Activated T-helper 17 cell treated with anti-CD3 and anti-CD28 coated beads, Interleukin-2, amount 50 U/mL, for 72 hours (primary cell): ENCODE results near the gene IGFBP4. TPM values are rescaled to one million over a fixed set of nuclear protein-coding genes. Genes with fewer than 3 reads are reported as not detected.
A peak's percentile ranks its signal among the peaks of the same experiment; 100 is the strongest.

Experiments used
- ATAC-seq: fragments of 150-1000 bp; cut with Tn5 transposase; replicated peaks from 2 replicates; pipeline ENCODE4 v1.10.0; 2021; ENCODE audit warnings: mild to moderate bottlenecking, moderate library complexity
- H3K27ac Mint-ChIP-seq: one replicate; pipeline ENCODE4 v1.8.0; 2022; ENCODE audit warnings: mixed read lengths
- H3K27me3 Mint-ChIP-seq: one replicate; pipeline ENCODE4 v1.8.0; 2022; ENCODE audit warnings: mixed read lengths
- H3K36me3 Mint-ChIP-seq: one replicate; pipeline ENCODE4 v1.8.0; 2022; ENCODE audit warnings: low read depth, mild to moderate bottlenecking, mixed read lengths
- H3K4me1 Mint-ChIP-seq: one replicate; pipeline ENCODE4 v1.8.0; 2022; ENCODE audit warnings: mixed read lengths
- H3K4me3 Mint-ChIP-seq: one replicate; pipeline ENCODE4 v1.8.0; 2022; ENCODE audit warnings: mild to moderate bottlenecking, mixed read lengths
- H3K9me3 Mint-ChIP-seq: one replicate; pipeline ENCODE4 v1.8.0; 2022; ENCODE audit warnings: mixed read lengths
- total RNA-seq, 2 donors: library from RNA; stranded (reverse); gene quantifications; one replicate each; pipeline ENCODE4 v1.2.3, GENCODE V29; 2022

The IGFBP4 gene
- total RNA-seq, 2 donors from 2014 or later, result 5.3 to 33.8 TPM

- peaks cover 7% of the 10 kb centered on the region for H3K36me3 Mint-ChIP-seq
- no peaks in the 10 kb centered on the region for H3K9me3 Mint-ChIP-seq
- no peak for ATAC-seq
- H3K4me3 Mint-ChIP-seq, result peak overlapping the region; percentile 82
- no peaks in the 10 kb centered on the region for H3K27me3 Mint-ChIP-seq
- H3K4me1 Mint-ChIP-seq, result peaks cover 44% of the 10 kb centered on the region
- H3K27ac Mint-ChIP-seq, result peak overlapping the region; percentile 96
Observed at GRCh38 chr17:40481106-40481505, 37.9 kb downstream of the IGFBP4 start.

- H3K36me3 Mint-ChIP-seq, result peaks cover 7% of the 10 kb centered on the region
- peak overlapping the region; percentile 82 for H3K4me3 Mint-ChIP-seq
- H3K4me1 Mint-ChIP-seq, result peaks cover 55% of the 10 kb centered on the region
- H3K9me3 Mint-ChIP-seq, result peaks cover 4% of the 10 kb centered on the region
- no peaks in the 10 kb centered on the region for H3K27me3 Mint-ChIP-seq
- peak overlapping the region; percentile 96 for H3K27ac Mint-ChIP-seq
- ATAC-seq, result no peak
Observed at GRCh38 chr17:40482722-40483121, 39.5 kb downstream of the IGFBP4 start.

GRCh38 chr17:40483679-40484078, 40.4 kb downstream of the IGFBP4 start:
- Mint-ChIP-seq H3K27ac (peak overlapping the region; percentile 45), H3K36me3 (peaks cover 7% of the 10 kb centered on the region), H3K4me1 (peaks cover 55% of the 10 kb centered on the region), H3K4me3 (no peak overlapping the region), H3K9me3 (peaks cover 4% of the 10 kb centered on the region), H3K27me3 (no peaks in the 10 kb centered on the region)
- ATAC-seq, result no peak

DNA sequence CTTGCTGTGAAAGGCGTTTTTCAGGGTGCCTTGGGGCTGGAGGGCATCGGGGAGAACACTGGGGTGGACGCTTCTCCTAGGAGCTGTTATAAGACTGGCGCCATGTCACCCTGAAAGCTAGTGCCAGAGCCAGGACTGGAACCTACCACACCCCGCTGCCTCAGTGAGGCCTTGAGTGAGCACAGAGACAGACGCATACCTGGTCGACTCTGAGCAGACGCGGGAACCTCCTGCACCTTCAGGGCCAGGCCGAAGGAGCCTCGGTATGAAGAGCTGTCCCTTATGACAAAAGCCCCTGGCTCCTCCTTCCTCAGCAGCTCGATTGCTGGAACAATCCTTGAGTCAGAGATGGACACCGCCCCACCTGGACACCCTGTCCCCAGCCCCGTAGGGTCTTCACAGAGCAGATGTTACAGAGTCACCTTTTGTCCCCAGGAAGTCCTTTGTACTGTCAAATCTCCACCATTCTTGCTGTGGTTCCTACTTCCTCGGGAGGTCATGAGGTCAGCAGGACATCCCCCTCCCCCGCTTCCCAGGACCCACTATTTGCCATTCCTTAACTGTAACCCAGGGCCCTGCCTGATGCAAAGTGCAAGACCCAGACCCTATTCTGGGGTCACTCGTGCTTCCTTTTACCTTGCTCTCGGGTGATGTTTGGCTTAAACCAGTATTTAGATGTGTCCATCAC, 41.2 kb downstream of the IGFBP4 start:
- H3K9me3 Mint-ChIP-seq, result peaks cover 4% of the 10 kb centered on the region
- H3K27ac Mint-ChIP-seq, result peak overlapping the region; percentile 63
- H3K4me3 Mint-ChIP-seq, result no peak overlapping the region
- H3K27me3 Mint-ChIP-seq, result no peaks in the 10 kb centered on the region
- H3K36me3 Mint-ChIP-seq, result peaks cover 7% of the 10 kb centered on the region
- ATAC-seq, result no peak
- H3K4me1 Mint-ChIP-seq, result peaks cover 55% of the 10 kb centered on the region

DNA sequence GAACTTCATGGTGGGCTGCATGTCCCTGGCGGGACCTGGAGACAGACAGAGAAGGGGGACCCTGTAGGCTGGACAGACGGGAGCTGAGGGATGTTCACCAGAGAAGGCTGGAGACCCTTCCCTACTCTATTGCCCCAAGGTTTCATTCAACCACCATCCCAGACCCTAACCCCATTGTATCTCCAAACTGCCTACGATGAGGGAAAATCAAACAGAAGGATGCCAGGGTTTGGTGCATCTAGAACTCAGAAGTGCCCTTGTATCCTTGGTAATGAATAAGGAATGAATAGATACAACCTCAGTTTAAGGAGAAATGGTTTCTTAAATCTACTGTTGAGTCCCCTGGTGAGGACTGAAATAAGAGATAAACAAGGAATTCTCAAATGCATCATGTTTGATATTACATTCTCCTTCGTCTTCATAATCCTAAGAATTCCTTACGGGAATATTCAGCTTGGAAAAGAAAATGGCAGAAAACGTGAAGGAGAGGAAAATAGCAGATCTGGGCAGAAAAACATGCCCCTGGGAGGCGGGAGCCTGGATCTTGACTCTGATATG, 41.8 kb downstream of the IGFBP4 start:
- Mint-ChIP-seq H3K4me1 (peaks cover 55% of the 10 kb centered on the region), H3K9me3 (peaks cover 4% of the 10 kb centered on the region), H3K4me3 (peak overlapping the region; percentile 39), H3K36me3 (peaks cover 6% of the 10 kb centered on the region), H3K27ac (peak overlapping the region; percentile 63), H3K27me3 (no peaks in the 10 kb centered on the region)
- ATAC-seq, result no peak

DNA sequence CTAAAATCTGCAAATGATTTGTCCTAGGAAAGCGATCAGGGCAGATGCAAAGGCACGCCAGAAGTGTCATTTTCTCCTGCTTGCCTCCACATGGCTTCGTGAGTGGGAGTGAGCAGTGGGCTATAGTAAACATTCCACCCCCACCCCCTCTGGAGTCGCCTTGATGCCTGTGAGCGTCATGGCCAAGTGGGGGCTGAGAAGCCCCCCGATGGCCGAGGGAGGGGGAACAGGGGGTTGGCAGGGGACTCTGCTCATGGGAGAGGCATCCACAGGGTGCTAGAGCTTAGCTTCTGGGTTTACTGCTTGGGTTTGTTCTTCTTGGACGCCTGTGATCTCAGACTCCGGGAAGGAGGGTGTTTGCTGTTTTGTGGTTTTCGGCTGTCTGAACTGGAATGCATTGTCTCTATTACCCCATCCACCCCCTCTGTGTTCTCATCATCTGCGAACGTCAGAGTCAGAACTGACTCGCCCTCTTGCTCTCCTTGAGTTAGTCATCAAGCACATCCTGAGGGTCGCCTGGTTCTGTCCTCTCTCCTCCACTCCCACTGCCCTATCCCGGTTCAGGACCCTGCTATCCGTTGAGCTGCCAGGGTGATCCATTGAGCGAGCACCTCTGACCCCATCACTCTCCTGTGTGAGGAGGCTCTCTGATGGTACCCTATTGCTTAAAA, 42.7 kb downstream of the IGFBP4 start:
- ATAC-seq, result peak; percentile 86
- H3K27me3 Mint-ChIP-seq, result no peaks in the 10 kb centered on the region
- H3K27ac Mint-ChIP-seq, result peak overlapping the region; percentile 63
- H3K4me1 Mint-ChIP-seq, result peaks cover 51% of the 10 kb centered on the region
- peak overlapping the region; percentile 39 for H3K4me3 Mint-ChIP-seq
- peaks cover 4% of the 10 kb centered on the region for H3K9me3 Mint-ChIP-seq
- no peaks in the 10 kb centered on the region for H3K36me3 Mint-ChIP-seq

DNA sequence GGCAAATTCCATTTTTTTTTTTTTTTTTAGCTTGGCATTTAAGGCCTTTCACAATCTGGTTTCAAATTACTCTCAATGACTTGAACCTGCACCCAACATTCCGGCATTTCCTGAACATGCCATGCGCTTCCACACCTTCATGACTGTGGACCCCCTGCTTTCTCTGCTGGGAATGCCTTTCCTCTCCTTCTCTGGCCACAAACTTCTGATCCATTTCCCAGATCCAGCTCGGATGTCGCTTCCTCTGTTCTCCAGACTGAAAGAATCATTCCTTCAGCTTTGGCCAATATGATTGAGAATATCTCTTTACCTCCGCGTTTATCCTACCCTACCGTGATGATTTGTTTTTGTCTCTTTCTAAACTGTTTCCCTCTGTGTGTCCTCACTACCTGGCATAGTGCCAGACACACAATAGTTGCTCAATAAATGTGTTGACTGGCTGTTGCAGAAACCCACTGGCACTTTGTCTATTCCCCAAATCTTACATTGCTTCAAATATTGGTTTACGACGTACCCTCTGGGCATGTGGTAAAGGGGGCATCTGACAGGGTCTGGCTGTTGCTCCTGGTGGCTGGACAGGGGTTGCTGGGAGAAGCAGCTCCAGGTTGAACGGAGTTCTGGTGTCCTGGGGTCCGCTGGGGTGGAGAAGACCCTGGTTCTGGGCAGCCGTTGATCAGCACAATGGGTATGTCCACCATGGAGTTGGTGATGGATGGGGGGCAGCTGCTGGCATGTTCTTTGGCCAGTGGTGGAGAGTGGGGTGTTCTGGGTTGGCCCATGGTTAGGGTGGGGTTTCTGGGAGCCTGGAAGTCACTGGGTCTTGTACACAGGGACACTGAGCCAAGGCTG, 43.5 kb downstream of the IGFBP4 start:
- H3K27ac Mint-ChIP-seq, result peak overlapping the region; percentile 63
- H3K9me3 Mint-ChIP-seq, result peaks cover 4% of the 10 kb centered on the region
- no peaks in the 10 kb centered on the region for H3K27me3 Mint-ChIP-seq
- peaks cover 43% of the 10 kb centered on the region for H3K4me1 Mint-ChIP-seq
- no peaks in the 10 kb centered on the region for H3K36me3 Mint-ChIP-seq
- H3K4me3 Mint-ChIP-seq, result peak overlapping the region; percentile 39
- ATAC-seq, result no peak

- peak overlapping the region; percentile 63 for H3K27ac Mint-ChIP-seq
- peaks cover 4% of the 10 kb centered on the region for H3K9me3 Mint-ChIP-seq
- no peaks in the 10 kb centered on the region for H3K27me3 Mint-ChIP-seq
- peaks cover 41% of the 10 kb centered on the region for H3K4me1 Mint-ChIP-seq
- H3K4me3 Mint-ChIP-seq, result no peak overlapping the region
- no peaks in the 10 kb centered on the region for H3K36me3 Mint-ChIP-seq
- ATAC-seq, result no peak
Observed at GRCh38 chr17:40487371-40488020, 44.2 kb downstream of the IGFBP4 start.

- no peak for ATAC-seq
- Mint-ChIP-seq H3K36me3 (no peaks in the 10 kb centered on the region), H3K27ac (no peak overlapping the region), H3K4me1 (peaks cover 24% of the 10 kb centered on the region), H3K27me3 (no peaks in the 10 kb centered on the region), H3K9me3 (peaks cover 4% of the 10 kb centered on the region), H3K4me3 (no peak overlapping the region)
Observed at GRCh38 chr17:40490289-40490853, 47.1 kb downstream of the IGFBP4 start.

- no peaks in the 10 kb centered on the region for H3K36me3 Mint-ChIP-seq
- no peaks in the 10 kb centered on the region for H3K27me3 Mint-ChIP-seq
- H3K27ac Mint-ChIP-seq, result no peak overlapping the region
- H3K4me1 Mint-ChIP-seq, result peaks cover 18% of the 10 kb centered on the region
- ATAC-seq, result no peak
- H3K9me3 Mint-ChIP-seq, result peaks cover 4% of the 10 kb centered on the region
- no peak overlapping the region for H3K4me3 Mint-ChIP-seq
Observed at GRCh38 chr17:40490982-40491381, 47.7 kb downstream of the IGFBP4 start.

- no peaks in the 10 kb centered on the region for H3K36me3 Mint-ChIP-seq
- no peak overlapping the region for H3K27ac Mint-ChIP-seq
- no peak overlapping the region for H3K4me3 Mint-ChIP-seq
- no peak for ATAC-seq
- no peaks in the 10 kb centered on the region for H3K27me3 Mint-ChIP-seq
- peaks cover 4% of the 10 kb centered on the region for H3K9me3 Mint-ChIP-seq
- peaks cover 13% of the 10 kb centered on the region for H3K4me1 Mint-ChIP-seq
Observed at GRCh38 chr17:40491486-40491885, 48.2 kb downstream of the IGFBP4 start.

- Mint-ChIP-seq H3K27ac (no peak overlapping the region), H3K4me1 (peaks cover 5% of the 10 kb centered on the region), H3K4me3 (no peak overlapping the region), H3K36me3 (no peaks in the 10 kb centered on the region), H3K27me3 (no peaks in the 10 kb centered on the region), H3K9me3 (no peaks in the 10 kb centered on the region)
- no peak for ATAC-seq
Observed at GRCh38 chr17:40493697-40494096, 50.4 kb downstream of the IGFBP4 start.

- Mint-ChIP-seq H3K9me3 (no peaks in the 10 kb centered on the region), H3K4me1 (peaks cover 5% of the 10 kb centered on the region), H3K27ac (no peak overlapping the region), H3K36me3 (no peaks in the 10 kb centered on the region), H3K27me3 (no peaks in the 10 kb centered on the region), H3K4me3 (no peak overlapping the region)
- no peak for ATAC-seq
Observed at GRCh38 chr17:40495140-40495539, 51.9 kb downstream of the IGFBP4 start.

DNA sequence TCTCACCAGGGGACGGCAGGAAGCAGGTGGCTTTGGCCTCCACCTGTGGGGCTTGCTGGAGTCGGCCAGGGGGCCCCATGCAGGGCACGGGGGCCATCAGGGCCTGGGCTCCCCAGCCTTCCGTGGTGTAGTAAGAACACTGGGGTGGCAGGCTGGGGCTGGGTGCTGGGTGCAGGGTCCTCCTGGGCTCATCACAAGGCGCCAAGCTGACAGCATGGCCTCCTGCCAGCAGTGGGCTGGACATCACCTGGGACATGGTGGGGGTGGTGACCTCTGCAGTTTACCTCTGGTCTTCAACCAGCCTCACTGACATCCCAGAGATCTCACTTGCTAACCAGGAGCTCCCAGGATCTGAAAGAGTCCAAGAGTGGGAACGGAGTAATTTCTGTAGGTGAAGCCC, 52.9 kb downstream of the IGFBP4 start:
- ATAC-seq, result no peak
- Mint-ChIP-seq H3K36me3 (no peaks in the 10 kb centered on the region), H3K27me3 (no peaks in the 10 kb centered on the region), H3K4me1 (no peaks in the 10 kb centered on the region), H3K4me3 (no peak overlapping the region), H3K27ac (no peak overlapping the region), H3K9me3 (no peaks in the 10 kb centered on the region)
